Endothelial cell of umbilical vein (primary cell): ENCODE data around the gene MAP7D2.
"Not testable (repeated sequence)": the region's sequence is repeated elsewhere in the genome, so short reads cannot be mapped to it uniquely, and the experiment has no call there.

ENCODE experiments used
- GATA2 ChIP-seq: IDR thresholded peaks from 2 replicates; pipeline ENCODE4 v1.7.0; 2011; ENCODE audit warnings: low read depth, mild to moderate bottlenecking, moderate library complexity, mixed read lengths, low read length; ENCODE audit not compliant: insufficient read length, insufficient read depth
- POLR2A ChIP-seq: IDR thresholded peaks from 2 replicates; pipeline ENCODE4 v1.6.1; 2012; ENCODE audit warnings: low read depth, mild to moderate bottlenecking, control low read depth, low read length
- TF ChIP-seq, protein P1 (sequence below), 2 donors: IDR thresholded peaks; 1 replicate in 1 of 2; 2 replicates in 1 of 2; pipeline ENCODE4 v1.5.1; 2011; ENCODE audit warnings: low read length in 2 of 2, mild to moderate bottlenecking in 2 of 2, moderate library complexity in 2 of 2, control low read depth in 1 of 2, inconsistent platforms in 1 of 2, low read depth in 1 of 2; ENCODE audit not compliant: insufficient read depth in 1 of 2; ENCODE audit errors: extremely low read depth in 1 of 2

DNA sequence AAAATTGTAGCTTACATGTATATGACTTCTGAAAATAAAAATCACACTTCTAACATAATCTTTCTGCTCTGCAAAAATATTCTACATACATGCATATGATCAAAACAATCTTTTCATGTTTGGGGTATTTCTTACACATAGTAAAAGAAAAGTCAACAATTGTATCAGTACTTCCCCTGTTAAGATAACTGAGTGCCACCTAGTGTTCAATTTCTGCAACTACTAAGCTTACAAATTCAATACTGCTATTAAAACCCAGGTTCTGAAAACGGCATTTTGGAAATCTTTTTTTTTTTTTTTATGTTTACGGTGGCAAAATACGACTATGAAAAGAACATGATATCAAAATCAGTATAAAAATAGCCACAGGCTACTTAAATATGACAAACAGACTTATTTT lies 10.7 kb upstream of the MAP7D2 start:
- TF ChIP-seq, protein P1, sequence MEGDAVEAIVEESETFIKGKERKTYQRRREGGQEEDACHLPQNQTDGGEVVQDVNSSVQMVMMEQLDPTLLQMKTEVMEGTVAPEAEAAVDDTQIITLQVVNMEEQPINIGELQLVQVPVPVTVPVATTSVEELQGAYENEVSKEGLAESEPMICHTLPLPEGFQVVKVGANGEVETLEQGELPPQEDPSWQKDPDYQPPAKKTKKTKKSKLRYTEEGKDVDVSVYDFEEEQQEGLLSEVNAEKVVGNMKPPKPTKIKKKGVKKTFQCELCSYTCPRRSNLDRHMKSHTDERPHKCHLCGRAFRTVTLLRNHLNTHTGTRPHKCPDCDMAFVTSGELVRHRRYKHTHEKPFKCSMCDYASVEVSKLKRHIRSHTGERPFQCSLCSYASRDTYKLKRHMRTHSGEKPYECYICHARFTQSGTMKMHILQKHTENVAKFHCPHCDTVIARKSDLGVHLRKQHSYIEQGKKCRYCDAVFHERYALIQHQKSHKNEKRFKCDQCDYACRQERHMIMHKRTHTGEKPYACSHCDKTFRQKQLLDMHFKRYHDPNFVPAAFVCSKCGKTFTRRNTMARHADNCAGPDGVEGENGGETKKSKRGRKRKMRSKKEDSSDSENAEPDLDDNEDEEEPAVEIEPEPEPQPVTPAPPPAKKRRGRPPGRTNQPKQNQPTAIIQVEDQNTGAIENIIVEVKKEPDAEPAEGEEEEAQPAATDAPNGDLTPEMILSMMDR (IDR thresholded peaks at IDR 0.05; ENCODE audit: extremely low read depth in 1 of 2, insufficient read depth in 1 of 2, low read depth in 1 of 2, low read length in 2 of 2): not testable (repeated sequence)
- not testable (repeated sequence) for TF ChIP-seq GATA2, POLR2A
